H1 (cell line): ENCODE results near the gene NME8. TPM values are rescaled to one million over a fixed set of nuclear protein-coding genes. Genes with fewer than 3 reads are reported as not detected.

Source experiments
- ASH2L ChIP-seq: fragments of 200-600, 300-600 bp; sonication (generic); IDR thresholded peaks from one replicate; pipeline ENCODE4 v1.7.1; 2017; ENCODE audit warnings: low read length
- CHD2 ChIP-seq: IDR thresholded peaks from 2 replicates; pipeline ENCODE4 v1.6.1; 2012; ENCODE audit warnings: low read length, improper control_type of control experiment
- CREB1 ChIP-seq: IDR thresholded peaks from 2 replicates; pipeline ENCODE4 v1.6.1; 2012; ENCODE audit warnings: inconsistent platforms
- EZH2 ChIP-seq: fragments of 200-600 bp; sonication (generic); IDR thresholded peaks from 2 replicates; pipeline ENCODE4 v1.7.1; 2012; ENCODE audit warnings: low read depth, mild to moderate bottlenecking, moderate library complexity, low read length, inconsistent platforms; ENCODE audit not compliant: severe bottlenecking
- GABPA ChIP-seq: IDR thresholded peaks from 2 replicates; pipeline ENCODE4 v1.6.1; 2011; ENCODE audit warnings: mild to moderate bottlenecking, low read length, moderate library complexity, borderline replicate concordance; ENCODE audit not compliant: insufficient read depth
- HDAC2 ChIP-seq, 2 experiments: fragments of 300-600 bp in 1 of 2; sonication (generic) in 1 of 2; IDR thresholded peaks; 2 replicates each; pipeline ENCODE4 v1.6.1; 2011 to 2012; ENCODE audit warnings: low read depth in 2 of 2, low read length in 2 of 2, mild to moderate bottlenecking in 2 of 2, moderate library complexity in 2 of 2, borderline replicate concordance in 1 of 2, inconsistent platforms in 1 of 2
- HDAC6 ChIP-seq: IDR thresholded peaks from one replicate; pipeline ENCODE4 v1.7.1; 2012; ENCODE audit warnings: low read depth, mild to moderate bottlenecking, inconsistent platforms, low read length, moderate library complexity
- JUN ChIP-seq: IDR thresholded peaks from 2 replicates; pipeline ENCODE4 v1.6.1; 2011; ENCODE audit warnings: low read depth, mild to moderate bottlenecking, improper control_type of control experiment, low read length
- KDM4A ChIP-seq: IDR thresholded peaks from one replicate; pipeline ENCODE4 v1.7.1; 2012; ENCODE audit warnings: low read depth, mild to moderate bottlenecking, moderate library complexity, low read length, inconsistent platforms; ENCODE audit not compliant: severe bottlenecking
- POLR2A ChIP-seq, 2 experiments: IDR thresholded peaks; 1 replicate in 1 of 2; 2 replicates in 1 of 2; pipeline ENCODE4 v1.6.1; 2011; ENCODE audit warnings: low read depth in 2 of 2, low read length in 2 of 2, mild to moderate bottlenecking in 2 of 2; ENCODE audit errors: control extremely low read depth in 1 of 2
- POLR2AphosphoS5 ChIP-seq: IDR thresholded peaks from 2 replicates; pipeline ENCODE4 v1.6.1; 2011; ENCODE audit warnings: low read depth, low read length
- RAD21 ChIP-seq, 2 experiments: IDR thresholded peaks in 1 of 2; conservative IDR thresholded peaks in 1 of 2; 2 replicates each; pipeline ENCODE4 v1.6.1; 2011; ENCODE audit warnings: low read depth in 2 of 2, low read length in 2 of 2, improper control_type of control experiment in 1 of 2, inconsistent platforms in 1 of 2, mild to moderate bottlenecking in 1 of 2, moderate library complexity in 1 of 2
- RFX5 ChIP-seq: IDR thresholded peaks from 2 replicates; pipeline ENCODE4 v1.6.1; 2011; ENCODE audit warnings: low read depth, low read length, improper control_type of control experiment, borderline replicate concordance
- RNF2 ChIP-seq: fragments of 200-900, 300-1000 bp; sonication (generic); IDR thresholded peaks from 2 replicates; pipeline ENCODE4 v1.7.1; 2016; ENCODE audit warnings: borderline replicate concordance, low read depth, mild to moderate bottlenecking, antibody characterized with exemption, low read length; ENCODE audit not compliant: poor library complexity, severe bottlenecking; ENCODE audit errors: missing control alignments
- SAP30 ChIP-seq: fragments of 300-600 bp; sonication (generic); IDR thresholded peaks from 2 replicates; pipeline ENCODE4 v1.7.1; 2012; ENCODE audit warnings: low read length, moderate library complexity, mild to moderate bottlenecking, inconsistent platforms; ENCODE audit not compliant: insufficient read depth, insufficient replicate concordance
- SUZ12 ChIP-seq: fragments of 200-600 bp; sonication (generic); IDR thresholded peaks from 2 replicates; pipeline ENCODE4 v1.6.1; 2012; ENCODE audit warnings: mild to moderate bottlenecking, inconsistent platforms, low read length, moderate library complexity, mixed read lengths
- TAF1 ChIP-seq: IDR thresholded peaks from 2 replicates; pipeline ENCODE4 v1.6.1; 2011; ENCODE audit warnings: mild to moderate bottlenecking, low read depth, low read length
- polyA plus RNA-seq, 7 experiments: library from polyadenylated mRNA; depleted of rRNA in 3 of 7; stranded (reverse) in 5 of 7; unstranded in 2 of 7; fragments of >200 nt in 5 of 7; fragments of 200-250 nt in 2 of 7; gene quantifications; 1 replicate in 5 of 7; 2 replicates in 1 of 7; 4 replicates in 1 of 7; pipeline versions ENCODE4 v1.2.1 to v1.2.3, GENCODE V29; 2011 to 2013; ENCODE audit warnings: missing spikeins in 2 of 7, mixed read lengths in 2 of 7
- total RNA-seq: library from RNA; stranded (reverse); fragmentation: NEBNext Ultra II Directional; extraction: Animal tissue kit (Norgen Biotek cat#: 25700); gene quantifications from 2 replicates; pipeline ENCODE4 v1.2.1, GENCODE V29; 2021

The NME8 gene
- total and polyA plus RNA-seq, 2 of the 8 experiments (the other 6 are each of a cell fraction or from before 2014, with no cell fraction given), result 0.22 to 0.44 TPM

- TF ChIP-seq ASH2L (peak; percentile 50), GABPA (no peak; the same call in 1 of the 2 replicates), POLR2A (IDR thresholded peaks at IDR 0.05; ENCODE audit: control extremely low read depth in 1 of 2, low read depth in 2 of 2, low read length in 2 of 2) (no peak), RAD21 (IDR thresholded peaks at IDR 0.05 in 1 of 2, conservative IDR thresholded peaks at IDR 0.05 in 1 of 2; ENCODE audit: low read depth in 2 of 2, low read length in 2 of 2) (no peak), CHD2 (no peak), CREB1 (no peak), HDAC2 (IDR thresholded peaks at IDR 0.05; ENCODE audit: borderline replicate concordance in 1 of 2, low read depth in 2 of 2, low read length in 2 of 2) (no peak), SAP30 (no peak), POLR2AphosphoS5 (no peak), JUN (no peak), TAF1 (no peak), SUZ12 (peak; percentile 78), HDAC6 (no peak), RNF2 (peak; percentile 65), RFX5 (no peak), KDM4A (peak; percentile 94), EZH2 (peak; percentile 80)
- TF ChIP-seq, all 59 proteins: peak for 9
Observed at GRCh38 chr7:37916017-37916672, 67.7 kb downstream of the NME8 start (continued).
